Measurements from ENCODE around the gene PNPT1.

GRCh38 chr2:55719852-55720251 lies 26.2 kb upstream of the PNPT1 start:
- TF ChIP-seq POLR2A (IDR thresholded peaks at IDR 0.05) (no peak), CTCF (IDR thresholded peaks at IDR 0.05) (no peak)
